ENCODE measurements around the gene LSM2.
"Not testable (repeated sequence)": the region's sequence is repeated elsewhere in the genome, so short reads cannot be mapped to it uniquely, and the experiment has no call there.

The LSM2 gene

GRCh38 chr6:31796993-31797385, 9.8 kb downstream of the LSM2 start:
- TF ChIP-seq CTCF (conservative IDR thresholded peaks at IDR 0.05; ENCODE audit: low read depth, low read length): no peak
- no peak overlapping the region for H3K4me3 ChIP-seq (ENCODE audit: low read length)
- no peak for DNase-seq (ENCODE audit: low read depth)

- H3K4me3 ChIP-seq (ENCODE audit: low read length): peak within 1 kb of the TSS; percentile 88
- peak; percentile 73 for TF ChIP-seq CTCF (conservative IDR thresholded peaks at IDR 0.05; ENCODE audit: low read depth, low read length)
- DNase-seq (ENCODE audit: low read depth): peak; percentile 74
These were observed 11.0 kb downstream of the LSM2 start, which contains the start of gene VARS1 for GRCh38 chr6:31795616-31796298. VARS1 (minus strand) TSS chr6:31795752; CDS start chr6:31795217, 535 bp downstream.

- TF ChIP-seq CTCF (conservative IDR thresholded peaks at IDR 0.05; ENCODE audit: low read depth, low read length): no peak
- H3K4me3 ChIP-seq (ENCODE audit: low read length): peak overlapping the region; percentile 88
- no peak for DNase-seq (ENCODE audit: low read depth)
These were observed 11.7 kb downstream of the LSM2 start for GRCh38 chr6:31794866-31795615.

- H3K4me3 ChIP-seq (ENCODE audit: low read length): peak overlapping the region; percentile 88
- no peak for TF ChIP-seq CTCF (conservative IDR thresholded peaks at IDR 0.05; ENCODE audit: low read depth, low read length)
- DNase-seq (ENCODE audit: low read depth): peak; percentile 65
These were observed 12.4 kb downstream of the LSM2 start for GRCh38 chr6:31794294-31794865.

- H3K4me3 ChIP-seq (ENCODE audit: low read length): peak overlapping the region; percentile 88
- not testable (repeated sequence) for DNase-seq (ENCODE audit: low read depth)
These were observed 12.9 kb downstream of the LSM2 start for GRCh38 chr6:31793927-31794245.

GRCh38 chr6:31792761-31793171, 14.0 kb downstream of the LSM2 start:
- DNase-seq (ENCODE audit: low read depth): no peak
- H3K4me3 ChIP-seq (ENCODE audit: low read length): no peak overlapping the region
- TF ChIP-seq CTCF (conservative IDR thresholded peaks at IDR 0.05; ENCODE audit: low read depth, low read length): no peak

GRCh38 chr6:31792090-31792374, 14.7 kb downstream of the LSM2 start:
- DNase-seq (ENCODE audit: low read depth): no peak
- TF ChIP-seq CTCF (conservative IDR thresholded peaks at IDR 0.05; ENCODE audit: low read depth, low read length): no peak
- no peak overlapping the region for H3K4me3 ChIP-seq (ENCODE audit: low read length)

All from retinal pigment epithelial cell (primary cell).